Activated CD8-positive, alpha-beta memory T cell treated with anti-CD3 and anti-CD28 coated beads, Interleukin-2, amount 50 U/mL, for 48 hours (primary cell): ENCODE results near the gene TDRD12.
"Not testable (repeated sequence)": the region's sequence is repeated elsewhere in the genome, so short reads cannot be mapped to it uniquely, and the experiment has no call there.

Experiments
- DNase-seq: peaks from one replicate; pipeline ENCODE4 v3.0.0-alpha.2; 2020

TDRD12 gene

DNA sequence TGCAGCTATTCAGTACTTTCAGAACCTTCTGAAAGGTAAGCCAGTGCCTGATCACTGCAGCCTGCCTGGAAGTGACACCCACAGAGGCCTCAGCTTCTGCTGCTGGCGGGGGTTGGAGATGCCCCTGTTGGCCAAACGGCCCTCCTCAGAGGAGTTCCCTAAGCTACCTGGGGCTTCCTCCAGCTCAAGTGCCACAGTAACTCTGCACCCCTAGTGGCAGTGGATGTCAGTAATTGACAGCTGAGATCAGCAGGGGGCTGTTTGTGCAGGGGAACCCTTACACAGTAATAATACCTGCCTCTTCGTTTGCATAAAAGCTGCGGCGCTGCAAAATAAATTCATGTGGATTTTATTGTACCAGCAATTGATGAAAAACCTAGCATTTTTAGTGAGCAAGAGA lies 28.9 kb downstream of the TDRD12 start:
- DNase-seq, result no peak

DNA sequence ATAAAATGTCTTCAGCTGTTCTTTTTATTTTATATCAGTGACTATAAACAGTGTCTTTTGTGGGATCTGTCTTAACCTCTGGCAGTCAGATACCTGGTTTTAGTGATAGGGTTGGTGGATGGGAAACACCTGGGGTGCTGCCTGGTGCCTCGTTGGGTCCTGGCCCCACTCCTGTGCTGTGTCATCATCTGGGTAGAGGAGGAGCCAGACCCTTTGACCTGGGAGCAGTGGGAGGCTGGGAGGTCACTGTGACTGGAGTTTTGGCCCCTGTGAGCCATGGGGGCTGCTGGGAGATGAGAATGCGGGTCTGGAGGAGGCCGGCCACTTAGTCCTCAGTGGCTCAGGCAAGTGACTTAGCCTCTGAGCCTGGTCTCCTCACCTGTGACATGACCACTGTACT lies 29.4 kb downstream of the TDRD12 start:
- no peak for DNase-seq

DNA sequence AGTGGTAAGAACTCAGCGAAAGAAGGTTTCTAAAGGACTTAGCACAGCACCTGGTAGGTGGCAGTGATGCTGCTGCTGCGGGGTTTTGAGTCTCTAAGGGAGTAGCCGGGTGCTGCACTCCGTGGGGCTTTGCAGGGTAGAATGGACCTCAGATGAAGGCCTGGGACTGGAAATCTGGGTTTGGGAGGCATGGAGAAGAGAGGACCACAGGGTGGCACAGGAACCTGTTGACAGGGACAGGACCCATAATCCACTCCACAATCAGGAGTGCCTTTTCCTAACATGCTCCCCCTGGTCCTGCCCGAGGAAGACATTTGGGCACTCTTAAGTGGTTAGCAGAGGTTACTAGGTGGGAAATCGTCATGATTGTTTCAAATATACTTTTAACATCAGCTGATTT lies 29.8 kb downstream of the TDRD12 start:
- DNase-seq, result no peak

DNA sequence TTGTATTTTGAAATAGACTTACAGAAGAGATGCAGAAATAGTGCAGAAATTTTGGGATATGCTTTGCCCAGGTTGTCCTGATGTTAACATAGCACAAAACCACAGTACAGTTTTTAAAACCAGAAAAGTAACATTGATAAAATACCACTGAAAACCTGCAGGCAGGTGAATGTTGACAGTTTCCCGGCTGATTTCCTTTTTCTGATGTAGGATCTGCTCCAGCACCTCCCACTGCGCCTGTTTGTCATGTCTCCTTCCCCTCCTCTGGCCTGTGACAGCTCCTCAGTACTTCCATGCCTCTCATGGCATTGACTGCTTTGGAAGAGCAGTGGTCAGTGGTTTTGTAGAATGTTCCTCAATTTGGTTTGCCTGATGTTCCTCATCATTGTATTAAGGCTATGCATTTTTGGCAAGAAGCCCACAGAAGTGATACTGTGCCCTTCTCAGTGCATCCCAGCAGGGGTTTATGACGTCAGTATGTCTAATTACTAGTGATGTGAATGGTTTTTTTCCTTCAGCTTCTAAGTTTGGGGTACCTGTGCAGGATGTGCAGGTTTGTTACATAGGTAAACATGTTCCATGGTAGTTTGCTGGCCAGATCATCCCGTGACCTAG lies 31.0 kb downstream of the TDRD12 start:
- no peak for DNase-seq

DNA sequence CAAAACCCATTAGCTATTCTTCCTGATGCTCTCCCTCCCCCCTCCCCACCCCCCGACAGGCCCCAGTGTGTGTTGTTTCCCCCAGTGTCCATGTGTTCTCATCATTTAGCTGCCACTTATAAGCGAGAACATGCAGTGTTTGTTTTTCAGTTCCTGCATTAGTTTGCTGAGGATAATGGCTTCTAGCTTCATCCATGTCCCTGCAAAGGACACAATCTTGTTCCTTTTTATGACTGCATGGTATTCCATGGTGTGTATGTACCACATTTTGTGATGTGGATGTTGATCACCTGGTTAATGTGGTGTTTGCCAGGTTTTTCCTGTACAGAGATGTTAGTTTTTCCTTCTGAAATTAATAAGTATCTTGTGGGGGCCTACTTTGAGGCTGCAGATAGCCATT lies 31.5 kb downstream of the TDRD12 start:
- DNase-seq, result no peak

DNA sequence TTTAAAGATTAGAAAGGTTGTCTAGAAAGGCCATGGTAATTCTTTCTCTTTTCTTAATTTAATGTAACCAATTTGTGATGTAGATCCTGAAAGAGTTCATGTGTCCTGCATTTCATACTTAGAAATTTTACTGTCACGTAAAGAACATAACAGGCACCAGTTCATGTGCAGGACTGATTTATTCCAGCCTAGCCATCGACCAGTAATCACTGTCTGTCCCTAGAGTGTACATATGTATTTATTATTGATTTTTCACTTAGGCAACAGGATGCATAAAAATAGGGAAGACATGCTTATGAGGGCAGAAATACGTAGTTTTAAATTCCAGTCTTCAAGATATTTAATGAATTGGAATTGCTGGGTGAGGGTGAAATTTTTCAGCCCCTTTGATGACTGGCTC lies 37.6 kb downstream of the TDRD12 start:
- DNase-seq, result no peak

DNA sequence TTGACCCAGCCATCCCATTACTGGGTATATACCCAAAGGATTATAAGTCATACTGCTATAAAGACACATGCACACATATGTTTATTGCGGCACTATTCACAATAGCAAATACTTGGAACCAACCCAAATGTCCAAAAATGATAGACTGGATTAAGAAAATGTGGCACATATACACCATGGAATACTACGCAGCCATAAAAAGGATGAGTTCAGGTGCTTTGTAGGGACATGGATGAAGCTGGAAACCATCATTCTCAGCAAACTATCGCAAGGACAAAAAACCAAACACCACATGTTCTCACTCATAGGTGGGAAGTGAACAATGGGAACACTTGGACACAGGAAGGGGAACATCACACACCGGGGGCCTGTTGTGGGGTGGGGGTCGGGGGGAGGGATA lies 45.8 kb downstream of the TDRD12 start:
- not testable (repeated sequence) for DNase-seq

DNA sequence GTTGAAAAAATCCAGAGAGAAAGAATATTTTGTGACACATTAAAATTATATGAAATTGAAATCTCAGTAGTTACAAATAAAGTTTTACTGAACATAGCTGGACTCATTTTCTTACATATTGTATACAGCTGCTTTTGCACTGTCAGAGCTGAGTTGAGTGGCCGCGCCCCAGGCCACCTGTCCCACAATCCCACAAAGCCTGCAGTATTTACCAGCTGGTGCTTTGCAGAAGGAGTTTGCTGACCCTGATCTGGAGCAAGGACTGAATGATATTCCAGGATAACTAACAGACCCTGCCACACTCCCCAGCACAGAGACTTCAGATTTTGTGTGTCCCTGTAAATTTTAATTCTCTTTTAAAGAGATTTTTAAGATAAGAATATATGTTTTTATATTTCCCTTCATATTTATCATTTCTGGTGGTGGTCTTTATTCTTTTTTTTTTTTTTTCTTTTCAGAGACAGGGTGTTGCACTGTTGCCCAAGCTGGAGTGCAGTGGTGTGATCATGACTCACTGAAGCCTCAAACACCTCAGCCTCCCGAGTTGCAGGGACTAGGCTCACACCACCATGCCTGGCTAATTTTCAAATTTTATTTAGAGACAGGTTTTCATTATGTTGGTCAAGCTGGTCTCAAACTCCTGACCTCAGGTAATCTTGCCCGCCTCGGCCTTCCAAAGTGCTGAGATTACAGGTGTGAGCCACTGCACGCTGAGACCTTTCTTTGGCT lies 48.5 kb downstream of the TDRD12 start:
- DNase-seq, result no peak

DNA sequence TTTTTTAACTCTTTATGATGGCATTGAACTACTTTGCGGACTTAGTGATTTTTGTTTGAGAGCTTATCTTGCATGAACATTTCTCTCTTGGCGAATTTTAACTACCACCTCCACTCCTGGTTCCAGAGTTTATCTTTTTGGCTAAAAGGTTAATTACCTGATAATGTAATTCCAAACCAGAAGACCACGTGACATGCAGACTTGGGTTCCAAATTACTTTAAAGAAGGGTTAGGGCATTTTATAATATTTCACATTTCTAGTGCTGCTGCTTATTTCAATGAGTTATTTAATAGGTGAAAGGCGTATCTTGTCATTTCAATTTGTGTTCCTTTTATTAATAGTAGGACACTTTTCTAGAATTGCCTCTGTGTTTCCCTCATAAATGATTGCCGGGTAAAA lies 52.0 kb downstream of the TDRD12 start:
- DNase-seq, result no peak

DNA sequence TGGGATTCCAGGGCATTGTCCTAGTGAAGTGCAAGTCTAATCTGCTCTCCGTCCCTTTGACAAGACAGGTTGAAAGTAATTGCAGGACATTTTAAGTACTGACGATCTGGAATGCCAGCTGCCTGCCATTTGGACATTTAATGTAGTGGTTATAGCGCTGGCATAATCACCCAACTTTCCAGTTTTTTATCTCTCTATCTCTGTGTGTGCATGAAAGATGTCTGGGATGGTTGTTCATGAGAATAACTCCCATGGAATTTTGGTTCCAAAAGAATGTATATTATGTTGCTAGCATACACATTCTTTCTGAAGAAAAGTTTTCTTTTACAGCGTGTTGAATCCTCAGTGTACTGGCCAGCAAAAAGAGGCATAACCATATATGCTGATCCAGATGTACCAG lies 53.6 kb downstream of the TDRD12 start:
- no peak for DNase-seq

DNA sequence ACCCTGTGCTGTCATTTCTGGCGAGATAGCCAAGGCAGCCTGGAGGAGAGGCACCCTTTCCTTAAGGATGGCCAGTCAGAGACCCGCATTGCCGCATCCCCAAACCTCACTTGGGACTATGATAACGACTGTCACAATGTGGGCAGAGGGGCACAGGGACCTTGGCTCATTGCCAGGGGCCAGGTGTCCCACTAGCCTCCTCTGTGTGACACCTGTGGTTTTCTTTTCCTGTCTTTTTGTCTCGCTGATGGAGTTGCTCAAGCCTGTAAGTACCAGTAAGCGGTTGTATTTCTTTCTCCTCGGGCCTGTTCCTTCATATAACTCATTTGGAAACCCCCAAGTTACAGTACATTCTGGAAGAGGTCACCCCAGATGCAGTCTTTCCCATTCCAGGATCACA lies 59.5 kb downstream of the TDRD12 start:
- DNase-seq, result no peak

DNA sequence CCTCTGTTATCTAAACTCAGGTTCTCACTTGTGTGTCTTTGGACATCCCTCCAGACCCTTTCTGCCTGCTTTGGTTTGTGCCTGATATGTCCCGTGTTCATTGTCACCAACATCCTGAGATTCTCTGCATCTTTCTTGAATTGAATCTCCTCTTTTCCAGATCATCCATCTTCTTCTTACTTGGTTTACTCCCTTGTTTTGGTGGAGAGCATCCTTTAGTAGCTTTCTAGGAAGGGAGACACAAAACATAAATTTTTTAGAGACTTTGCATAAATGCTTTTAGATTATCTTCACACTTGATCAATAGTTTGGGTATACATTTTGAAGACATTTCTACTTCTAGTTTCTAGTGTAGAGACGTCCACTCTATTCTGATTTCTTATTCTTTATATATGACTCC lies 61.7 kb downstream of the TDRD12 start:
- DNase-seq, result no peak

DNA sequence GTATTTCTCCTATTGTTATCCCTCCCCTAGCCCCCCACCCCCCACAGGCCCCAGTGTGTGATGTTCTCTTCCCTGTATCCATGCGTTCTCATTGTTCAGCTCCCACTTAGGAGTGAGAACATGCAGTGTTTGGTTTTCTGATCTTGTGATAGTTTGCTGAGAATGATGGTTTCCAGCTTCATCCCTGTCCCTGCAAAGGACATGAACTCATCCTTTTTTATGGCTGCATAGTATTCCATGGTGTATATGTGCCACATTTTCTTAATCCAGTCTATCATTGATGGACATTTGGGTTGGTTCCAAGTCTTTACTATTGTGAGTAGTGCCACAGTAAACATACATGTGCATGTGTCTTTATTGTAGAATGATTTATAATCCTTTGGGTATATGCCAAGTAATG lies 62.5 kb downstream of the TDRD12 start:
- not testable (repeated sequence) for DNase-seq

DNA sequence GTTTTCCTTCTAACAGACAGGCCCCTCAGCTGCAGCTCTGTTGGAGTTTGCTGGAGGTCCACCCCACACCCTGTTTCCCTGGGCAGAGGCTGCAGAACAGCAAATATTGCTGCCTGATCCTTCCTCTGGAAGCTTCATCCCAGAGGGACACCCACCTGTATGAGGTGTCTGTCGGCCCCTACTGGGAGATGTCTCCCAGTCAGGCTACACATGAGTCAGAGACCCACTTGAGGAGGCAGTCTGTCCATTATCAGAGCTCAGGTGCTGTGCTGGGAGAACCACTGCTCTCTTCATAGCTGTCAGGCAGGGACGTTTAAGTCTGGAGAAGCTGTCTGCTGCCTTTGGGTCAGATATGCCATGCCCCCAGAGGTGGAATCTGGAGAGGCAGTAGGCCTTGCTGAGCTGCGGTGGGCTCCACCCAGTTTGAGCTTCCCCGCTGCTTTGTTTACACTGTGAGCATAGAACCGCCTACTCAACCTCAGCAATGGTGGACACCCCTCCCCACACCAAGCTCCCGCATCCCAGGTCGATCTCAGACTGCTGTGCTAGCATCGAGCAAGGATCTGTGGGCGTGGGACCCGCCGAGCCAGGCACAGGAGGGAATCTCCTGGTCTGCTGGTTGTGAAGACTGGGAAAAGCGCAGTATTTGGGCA lies 67.7 kb downstream of the TDRD12 start:
- not testable (repeated sequence) for DNase-seq

DNA sequence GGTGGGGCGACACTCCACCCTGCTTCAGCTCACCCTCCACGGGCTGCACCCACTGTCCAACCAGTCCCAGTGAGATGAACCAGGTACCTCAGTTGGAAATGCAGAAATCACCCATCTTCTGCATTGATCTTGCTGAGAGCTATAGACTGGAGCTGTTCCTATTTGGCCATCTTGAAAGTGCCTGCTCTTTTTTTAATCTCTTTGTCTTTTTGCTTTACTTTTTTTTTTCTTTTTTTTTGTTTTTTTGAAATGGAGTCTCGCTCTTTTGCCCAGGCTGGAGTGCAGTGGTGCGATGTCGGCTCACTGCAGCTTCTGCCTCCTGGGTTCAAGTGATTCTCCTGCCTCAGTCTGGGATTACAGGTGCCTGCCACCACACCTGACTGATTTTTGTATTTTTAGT lies 68.3 kb downstream of the TDRD12 start:
- not testable (repeated sequence) for DNase-seq

DNA sequence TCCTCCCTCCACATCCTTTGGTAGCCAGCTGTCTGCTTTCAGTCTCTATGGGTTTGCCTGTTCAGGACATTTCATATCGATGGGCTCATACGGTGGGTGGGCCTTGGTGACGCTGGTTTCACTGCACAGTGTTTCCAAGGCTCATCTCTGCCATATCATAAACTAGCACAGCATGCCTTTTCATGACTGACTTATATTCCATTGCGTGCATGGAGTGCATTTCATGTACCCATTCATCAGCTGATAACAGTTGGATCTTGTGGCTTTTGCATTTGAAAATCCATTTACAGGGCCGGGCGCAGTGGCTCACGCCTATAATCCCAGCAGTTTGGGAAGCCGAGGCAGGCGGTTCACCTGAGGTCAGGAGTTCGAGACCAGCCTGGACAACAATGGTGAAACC lies 69.9 kb downstream of the TDRD12 start:
- DNase-seq, result no peak

DNA sequence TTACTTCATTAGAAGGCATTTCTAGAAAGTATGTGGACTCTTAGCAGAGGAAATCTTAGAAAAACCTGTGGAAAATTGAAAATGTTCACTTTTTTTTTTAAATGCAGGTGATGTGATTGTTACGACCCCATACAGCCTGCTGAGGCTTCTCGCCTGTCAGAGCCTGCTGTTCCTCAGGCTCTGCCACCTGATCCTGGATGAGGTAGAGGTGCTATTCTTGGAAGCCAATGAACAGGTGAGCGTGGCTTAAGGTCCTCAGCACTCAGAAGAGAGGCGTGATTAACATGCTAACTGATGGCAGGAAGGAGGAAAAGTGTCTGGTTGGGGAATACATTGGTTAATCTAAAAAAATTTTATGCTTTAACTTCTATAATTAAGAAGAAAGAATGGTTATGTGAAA lies 78.6 kb downstream of the TDRD12 start:
- DNase-seq, result no peak

DNA sequence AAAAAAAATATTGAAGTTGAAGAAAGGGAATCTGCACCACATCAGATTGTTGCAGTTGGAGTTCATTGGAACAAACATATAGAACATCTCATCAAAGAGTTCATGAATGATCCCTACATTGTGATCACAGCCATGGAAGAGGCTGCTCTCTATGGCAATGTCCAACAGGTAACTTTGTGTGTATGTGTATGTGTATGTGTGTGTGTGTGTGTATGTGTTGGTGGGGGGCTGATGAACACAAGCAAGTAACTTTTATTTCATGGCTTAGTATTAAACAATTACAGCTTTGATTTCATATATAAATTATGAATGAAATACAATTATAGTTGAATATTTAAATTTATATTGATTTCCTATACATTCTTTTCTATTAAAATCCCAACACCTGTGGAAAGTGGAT lies 80.6 kb downstream of the TDRD12 start:
- no peak for DNase-seq

DNA sequence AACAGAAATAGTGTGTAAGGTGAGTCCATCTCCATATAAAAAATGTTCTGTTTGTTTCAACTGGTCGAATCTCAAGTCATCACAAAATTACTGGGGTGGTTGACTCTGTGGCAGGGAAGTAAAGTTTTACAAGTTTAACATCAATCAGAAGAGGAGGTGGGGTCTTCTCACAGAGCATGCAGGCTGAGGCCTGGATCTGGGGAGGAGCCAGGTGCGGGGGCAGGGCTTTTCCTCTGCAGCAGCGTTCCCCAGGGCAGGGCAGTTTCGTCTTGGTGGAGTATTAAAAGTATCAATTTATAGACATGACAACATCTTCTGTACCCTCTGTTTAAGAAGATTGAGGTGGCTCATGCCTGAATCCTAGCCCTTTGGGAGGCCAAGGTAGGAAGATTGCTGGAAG lies 81.2 kb downstream of the TDRD12 start:
- no peak for DNase-seq

DNA sequence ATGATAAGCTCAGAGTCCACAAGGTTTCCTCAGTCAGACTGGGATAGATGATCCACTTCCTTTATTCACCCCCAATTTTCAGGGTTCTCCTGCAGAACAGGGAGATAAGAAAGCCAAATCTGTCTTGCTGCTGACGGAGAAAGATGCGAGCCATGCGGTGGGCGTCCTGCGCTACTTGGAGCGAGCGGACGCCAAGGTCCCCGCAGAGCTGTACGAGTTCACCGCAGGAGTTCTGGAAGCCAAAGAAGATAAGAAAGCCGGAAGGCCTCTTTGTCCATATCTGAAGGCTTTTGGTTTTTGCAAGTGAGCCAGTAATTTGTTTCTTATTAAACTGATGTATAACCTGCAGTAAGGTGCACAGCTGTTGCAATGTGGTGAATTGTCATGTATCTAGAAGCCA lies 83.3 kb downstream of the TDRD12 start:
- DNase-seq, result no peak

DNA sequence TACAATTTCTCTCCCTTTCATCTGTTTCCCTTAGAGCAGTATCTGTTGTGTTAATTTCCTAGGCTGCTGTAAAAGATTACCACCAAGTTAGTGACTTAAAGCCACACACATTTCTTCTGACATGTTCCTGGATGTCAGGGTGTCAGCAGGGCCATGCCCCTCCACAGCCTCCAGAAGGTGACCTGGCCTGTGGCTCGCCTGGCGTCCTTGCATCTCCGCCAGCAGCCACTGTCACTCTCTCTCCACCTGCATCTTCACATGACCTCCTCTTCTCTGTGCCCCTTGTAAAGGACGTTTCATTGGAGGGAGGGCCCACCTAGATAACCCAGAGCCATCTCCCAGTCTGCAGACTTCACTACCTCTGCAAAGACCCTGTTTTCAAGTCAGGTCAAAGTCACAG lies 88.7 kb downstream of the TDRD12 start:
- no peak for DNase-seq

DNA sequence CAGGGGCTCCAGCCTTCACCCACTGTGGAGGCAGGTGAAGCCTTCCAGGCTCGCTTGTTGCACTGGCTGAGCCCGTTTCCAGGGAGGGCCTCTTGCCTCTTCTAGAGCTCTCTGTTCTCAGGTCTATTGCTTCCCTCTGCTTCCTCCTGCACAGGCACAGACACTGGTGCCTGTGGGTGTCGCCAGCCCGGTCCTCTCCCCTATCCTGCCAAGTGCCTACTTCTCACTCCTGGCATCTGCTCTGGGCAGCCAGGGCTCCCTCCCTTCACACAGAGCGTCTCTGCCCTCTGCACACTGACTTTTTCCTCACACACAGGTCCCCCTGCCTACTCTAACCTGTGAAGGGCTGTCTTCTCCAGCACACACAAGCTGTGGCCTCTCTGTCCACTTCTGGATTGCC lies 89.7 kb downstream of the TDRD12 start:
- DNase-seq, result no peak

DNA sequence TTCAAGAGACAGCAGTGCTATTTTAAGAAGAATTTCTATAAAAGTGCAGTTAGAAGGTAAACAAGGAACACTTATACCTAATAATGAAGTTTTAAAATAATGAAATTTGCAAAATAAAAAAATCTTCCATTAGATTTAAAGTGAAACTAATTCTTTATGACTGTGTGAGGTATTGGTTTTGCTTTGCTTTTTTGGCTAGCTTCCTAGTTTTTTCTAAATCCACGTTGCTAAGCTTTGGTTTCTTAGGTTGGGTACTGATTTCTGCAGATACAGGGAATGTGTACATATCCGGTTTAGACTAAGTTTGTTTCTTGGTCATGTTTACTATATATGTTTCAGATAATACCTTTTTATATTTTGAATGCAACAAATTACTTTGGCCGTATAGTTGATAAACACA lies 90.2 kb downstream of the TDRD12 start:
- no peak for DNase-seq

DNA sequence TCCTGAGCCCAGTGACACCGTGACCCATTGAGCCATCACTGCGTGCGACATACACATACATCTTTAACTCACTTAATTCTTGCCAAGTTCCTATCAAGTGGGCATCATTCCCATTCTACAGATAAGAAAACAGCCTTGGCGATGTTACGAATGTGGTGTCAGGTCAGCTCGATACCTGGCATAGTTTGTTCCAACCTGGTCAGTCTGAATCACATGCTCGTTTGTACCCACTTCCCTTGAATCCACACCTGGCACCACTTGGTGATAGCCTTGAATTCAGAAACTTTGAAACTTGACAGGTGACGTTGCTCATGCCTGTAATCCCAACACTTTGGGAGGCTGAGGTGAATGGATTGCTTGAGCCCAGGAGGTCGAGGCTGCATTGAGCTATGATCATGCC lies 90.9 kb downstream of the TDRD12 start:
- DNase-seq, result no peak

DNA sequence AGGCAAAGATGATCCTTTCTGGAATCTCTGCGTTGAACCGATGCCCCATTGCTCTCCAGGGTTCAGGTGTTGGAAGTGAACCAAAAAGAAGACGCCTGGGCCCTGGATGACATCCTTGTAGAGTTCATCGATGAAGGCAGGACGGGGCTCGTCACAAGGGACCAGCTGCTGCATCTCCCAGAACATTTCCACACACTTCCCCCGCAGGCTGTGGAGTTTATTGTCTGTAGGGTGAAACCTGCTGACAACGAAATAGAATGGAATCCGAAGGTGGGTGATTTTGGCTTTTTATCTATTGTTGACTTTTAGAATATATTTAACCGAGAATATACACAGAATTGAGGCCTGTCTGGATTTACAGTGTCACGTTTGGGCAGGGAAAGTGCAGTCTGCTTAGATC lies 91.6 kb downstream of the TDRD12 start:
- no peak for DNase-seq
